GM13977 (cell line): ENCODE results near the gene ERC1.

Experiments used
- DNase-seq: peaks from one replicate; pipeline ENCODE4 v3.0.0; 2012; ENCODE audit warnings: low spot score
- CTCF ChIP-seq: IDR thresholded peaks from 2 replicates; pipeline ENCODE4 v1.5.1; 2012; ENCODE audit warnings: mild to moderate bottlenecking, control low read depth; ENCODE audit not compliant: insufficient read depth; ENCODE audit errors: extremely low read depth, missing control alignments
- in situ Hi-C: fragments of 300-500 bp; cut with MboI; formaldehyde crosslinking; loops from one replicate; pipeline ENCODE4 v1.12.0; 2022; ENCODE audit warnings: low sequenced_read_pairs, low pct_unique_long_range_greater_than_20kb, mixed read lengths, inconsistent platforms; ENCODE audit not compliant: unreplicated experiment

Gene ERC1

GRCh38 chr12:949453-950191 is 41.4 kb upstream of the ERC1 start, which contains the start of gene RAD52:
Gene RAD52 (minus strand): TSS chr12:949694. CDS start chr12:933058, 16,636 bp downstream.
- in situ Hi-C loops: loop anchor here (25.0 kb wide), 1 partner anchor 387 kb away; no protein-coding TSS in a partner anchor
- peak; percentile 94 for TF ChIP-seq CTCF
- DNase-seq: peak; percentile 88

GRCh38 chr12:951176-951575 is 39.8 kb upstream of the ERC1 start:
- DNase-seq: no peak

GRCh38 chr12:953776-954175 is 37.2 kb upstream of the ERC1 start:
- TF ChIP-seq CTCF: no peak
- DNase-seq: no peak
- in situ Hi-C loops: no loop called here

More at GRCh38 chr12:951176-951575, 39.8 kb upstream of the ERC1 start:
- no peak for TF ChIP-seq CTCF
- in situ Hi-C loops: no loop called here

GRCh38 chr12:954741-955140 is 36.3 kb upstream of the ERC1 start:
- in situ Hi-C loops: no loop called here
- no peak for DNase-seq
- no peak for TF ChIP-seq CTCF

- no peak for DNase-seq
- TF ChIP-seq CTCF: no peak
- in situ Hi-C loops: no loop called here
These were observed 35.1 kb upstream of the ERC1 start for GRCh38 chr12:955939-956338.

- DNase-seq: peak; percentile 68
- in situ Hi-C loops: no loop called here
- no peak for TF ChIP-seq CTCF
These were observed 32.4 kb upstream of the ERC1 start for GRCh38 chr12:958588-959123.
